KOPT-K1 (cell line): ENCODE data around the gene SNAI3.
"Not testable (repeated sequence)": the region's sequence is repeated elsewhere in the genome, so short reads cannot be mapped to it uniquely, and the experiment has no call there.

Experiments used
- H3K27ac ChIP-seq: fragments of 200-600 bp; sonication (generic); 2 replicates; pipeline ENCODE4 v1.5.1; 2016; ENCODE audit warnings: antibody characterized with exemption, mild to moderate bottlenecking, low read depth, low read length; ENCODE audit not compliant: poor library complexity, severe bottlenecking
- H3K36me3 ChIP-seq: fragments of 200-600 bp; sonication (generic); 2 replicates; pipeline ENCODE4 v1.5.1; 2017; ENCODE audit warnings: antibody characterized with exemption, mild to moderate bottlenecking, low read length, moderate library complexity; ENCODE audit not compliant: insufficient read depth
- H3K9me3 ChIP-seq: fragments of 200-600 bp; sonication (generic); 2 replicates; pipeline ENCODE4 v1.5.1; 2017; ENCODE audit warnings: antibody characterized with exemption, low read length, mild to moderate bottlenecking; ENCODE audit not compliant: insufficient read depth, poor library complexity, severe bottlenecking

The SNAI3 gene

DNA sequence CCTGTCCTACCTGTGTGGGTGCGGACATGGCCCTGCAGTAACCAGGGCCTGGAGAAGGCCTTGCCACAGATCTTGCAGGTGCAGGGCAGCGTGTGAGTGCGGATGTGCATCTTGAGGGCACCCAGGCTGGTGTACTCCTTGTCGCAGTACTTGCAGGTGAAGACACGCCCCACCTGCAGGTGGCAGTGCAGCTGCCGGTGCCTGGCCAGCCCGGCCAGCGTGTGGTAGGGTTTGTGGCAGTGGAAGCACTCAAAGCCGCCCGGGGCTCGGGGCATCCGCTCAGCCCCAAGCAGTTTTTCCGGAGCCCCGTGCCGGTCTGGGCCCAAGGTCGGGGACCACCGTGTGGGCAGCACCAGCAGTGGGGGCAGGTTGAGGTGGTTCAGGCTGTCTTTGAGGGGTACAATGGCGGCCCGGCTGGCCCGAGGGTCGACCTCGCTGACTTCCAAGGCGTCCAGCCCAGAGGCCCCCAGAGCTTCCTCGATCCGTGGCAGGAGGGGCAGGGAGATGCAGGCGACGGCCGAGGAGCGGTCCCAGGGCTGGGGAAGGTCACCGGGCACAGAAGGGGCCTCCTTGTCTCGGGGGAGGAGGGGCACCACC is 5.1 kb downstream of the SNAI3 start:
- no peaks in the 10 kb centered on the region for H3K9me3 ChIP-seq
- H3K27ac ChIP-seq, result peak overlapping the region; percentile 45
- no peaks in the 10 kb centered on the region for H3K36me3 ChIP-seq

DNA sequence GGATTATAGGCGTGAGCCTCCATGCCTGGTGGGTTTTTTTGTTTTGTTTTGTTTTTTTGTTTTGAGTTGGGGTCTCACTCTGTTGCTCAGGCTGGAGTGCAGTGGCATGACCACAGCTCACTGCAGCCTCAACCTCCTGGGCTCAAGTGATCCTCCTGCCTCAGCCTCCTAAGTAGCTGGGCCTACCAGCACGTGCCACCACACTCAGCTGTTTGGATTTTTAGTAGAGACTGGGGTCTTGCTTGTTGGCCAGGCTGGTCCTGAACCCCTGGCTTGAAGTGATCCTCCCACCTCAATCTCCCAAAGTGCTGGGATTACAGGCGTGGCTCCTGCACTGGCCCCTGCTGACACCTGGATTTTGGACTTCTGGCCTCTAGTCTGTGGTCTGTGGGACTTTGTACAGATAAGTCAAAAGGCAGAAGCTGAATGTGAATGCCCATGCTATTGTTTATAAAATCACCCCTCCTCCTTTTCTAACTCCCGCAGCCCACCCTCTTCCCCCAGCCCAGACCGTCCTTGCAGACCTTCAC is 5.7 kb downstream of the SNAI3 start:
- Histone ChIP-seq H3K27ac (no peak overlapping the region), H3K9me3 (no peaks in the 10 kb centered on the region), H3K36me3 (no peaks in the 10 kb centered on the region)

DNA sequence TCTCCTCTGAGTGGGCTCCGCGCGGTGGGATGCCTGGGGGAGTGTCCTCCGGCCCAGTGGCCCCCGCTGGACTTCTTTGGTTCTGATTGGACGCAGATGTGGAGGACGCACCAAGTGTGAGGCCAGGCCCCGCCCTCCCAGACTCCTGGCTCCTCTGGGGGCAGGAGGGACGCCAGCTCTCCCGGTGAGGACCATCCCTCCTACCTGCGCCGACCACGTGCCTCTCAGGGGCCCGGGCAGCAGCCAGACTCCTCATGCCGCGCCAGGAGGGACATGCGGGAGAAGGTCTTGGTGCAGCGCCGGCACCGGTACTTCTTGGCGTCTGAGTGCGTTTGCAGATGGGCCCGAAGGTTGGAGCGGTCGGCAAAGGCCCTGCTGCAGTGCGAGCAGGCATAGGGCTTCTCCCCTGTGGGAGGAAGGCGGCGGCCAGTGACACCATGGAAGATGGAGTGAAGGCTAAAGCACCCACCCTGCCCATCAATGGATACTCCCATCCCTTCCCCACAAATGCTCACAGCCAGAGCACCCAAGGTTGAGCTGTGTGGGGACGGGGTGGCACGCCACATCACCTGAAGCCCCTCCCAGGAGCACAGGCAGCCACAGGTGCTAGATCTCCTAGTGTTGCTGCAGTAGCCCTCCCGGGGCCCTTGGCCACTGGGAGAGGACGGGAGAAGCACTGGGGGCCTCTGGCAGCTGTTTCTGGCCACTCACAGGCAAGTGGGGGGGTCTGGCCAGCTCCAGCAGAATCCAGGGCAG is 7.9 kb downstream of the SNAI3 start:
- Histone ChIP-seq H3K36me3 (no peaks in the 10 kb centered on the region), H3K27ac (no peak overlapping the region), H3K9me3 (no peaks in the 10 kb centered on the region)

DNA sequence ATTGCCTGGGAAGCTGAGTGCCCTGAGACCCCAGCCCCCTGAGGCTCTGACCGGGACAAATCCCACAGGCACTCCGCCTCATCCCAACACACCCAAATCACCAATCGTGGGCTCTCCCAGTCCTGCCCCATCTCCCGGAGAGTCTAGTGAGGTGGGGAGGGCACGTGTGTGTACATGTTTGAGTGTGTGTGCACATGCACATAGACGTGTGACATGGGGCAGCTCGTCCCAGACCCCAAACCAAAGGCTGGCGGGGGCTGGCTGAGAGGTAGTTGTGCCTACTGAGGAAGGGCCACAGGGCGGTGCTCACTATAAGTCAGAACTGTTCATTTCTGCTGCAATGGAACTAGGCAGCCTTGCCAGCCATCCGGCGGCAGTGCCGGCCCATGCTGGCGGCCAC is 8.6 kb downstream of the SNAI3 start:
- Histone ChIP-seq H3K36me3 (no peaks in the 10 kb centered on the region), H3K27ac (no peak overlapping the region), H3K9me3 (no peaks in the 10 kb centered on the region)

DNA sequence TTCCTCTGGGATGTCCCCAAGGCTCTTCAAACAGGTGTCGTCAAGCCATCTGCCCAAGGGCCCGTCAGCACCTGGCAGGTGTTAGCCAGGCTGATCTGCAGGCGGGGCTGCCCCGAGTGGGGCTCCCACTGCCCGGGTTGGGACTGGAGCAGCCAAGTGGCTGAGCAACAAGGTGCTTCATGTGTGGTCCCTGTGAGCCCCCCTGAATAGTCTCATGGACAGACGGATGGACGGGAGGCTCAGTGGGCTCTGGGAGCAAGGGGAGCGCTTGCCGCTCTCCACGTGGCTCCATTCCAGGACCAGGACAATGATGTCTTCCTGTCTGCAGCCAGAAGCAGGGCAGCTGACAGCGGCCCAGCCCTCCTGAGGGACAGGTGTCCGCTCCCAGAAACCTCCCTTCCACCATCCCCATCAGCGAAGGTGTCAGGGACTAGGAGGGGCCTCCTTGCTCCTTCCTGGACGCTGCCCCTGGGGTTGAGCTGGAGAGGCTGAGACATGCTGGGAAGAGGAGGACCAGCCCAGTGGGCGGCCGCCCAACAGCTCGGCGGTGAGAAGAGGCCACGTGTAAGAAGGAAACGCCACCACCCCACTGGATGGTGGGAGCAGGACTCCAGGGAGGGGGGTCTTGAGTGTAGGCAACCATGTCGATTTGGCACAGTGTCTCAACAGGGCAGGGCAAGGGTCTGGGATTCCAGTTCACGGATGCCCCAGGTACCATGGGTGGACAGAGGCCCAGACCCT is 9.6 kb downstream of the SNAI3 start:
- Histone ChIP-seq H3K9me3 (no peaks in the 10 kb centered on the region), H3K36me3 (no peaks in the 10 kb centered on the region), H3K27ac (no peak overlapping the region)

DNA sequence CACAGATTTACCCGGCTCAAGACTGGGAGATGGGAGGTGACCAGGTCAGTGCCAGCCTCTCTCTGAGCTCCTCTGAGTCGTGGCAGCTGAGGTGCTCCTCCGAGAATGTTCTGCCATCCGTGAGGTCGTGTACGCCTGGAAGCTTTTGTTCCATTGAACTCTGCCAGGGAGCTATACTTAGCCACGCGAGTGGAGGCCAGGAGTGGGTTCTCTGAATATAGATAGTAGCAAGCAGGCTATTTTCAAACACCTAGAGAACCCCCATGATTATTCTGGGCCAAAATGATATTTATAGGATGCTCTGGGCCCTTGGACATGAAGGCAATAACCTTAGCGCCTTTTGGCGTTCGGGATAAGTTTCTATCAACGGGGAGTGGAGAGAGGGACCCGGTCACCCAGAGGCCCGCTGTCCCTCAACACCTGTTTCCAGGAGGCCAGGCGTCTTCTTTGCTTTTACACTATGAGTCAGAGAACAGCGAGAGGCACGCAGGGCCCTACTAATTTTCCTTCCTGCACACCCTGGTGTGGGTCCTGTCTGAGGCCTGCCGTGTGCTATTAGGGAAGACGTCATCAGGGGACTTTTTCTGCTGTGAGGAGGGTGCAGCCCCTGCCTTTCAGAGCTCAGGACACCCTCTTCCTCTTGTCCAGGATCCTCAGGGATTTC is 12.5 kb downstream of the SNAI3 start:
- no peaks in the 10 kb centered on the region for H3K36me3 ChIP-seq
- H3K9me3 ChIP-seq, result no peaks in the 10 kb centered on the region
- H3K27ac ChIP-seq, result no peak overlapping the region

DNA sequence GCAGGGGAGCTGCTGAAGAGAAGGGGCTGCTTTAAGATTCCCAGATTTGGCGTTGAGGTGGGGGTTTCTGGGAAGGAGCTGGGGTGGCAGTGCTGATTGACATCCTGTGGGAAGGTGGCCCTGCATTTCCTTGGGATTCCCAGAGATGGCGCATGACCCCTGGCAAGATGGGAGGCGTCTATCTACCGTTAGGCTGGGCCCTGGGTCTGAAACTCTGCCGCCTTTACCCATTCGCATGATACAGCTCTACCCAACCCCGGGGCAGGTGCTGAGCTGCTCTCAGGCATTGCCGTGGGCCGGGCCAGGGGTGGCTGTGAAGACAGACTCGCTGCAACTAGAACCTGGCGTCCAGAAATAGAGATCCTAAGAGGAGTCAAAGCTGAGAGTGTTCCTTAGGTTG is 13.5 kb downstream of the SNAI3 start:
- H3K36me3 ChIP-seq, result no peaks in the 10 kb centered on the region
- no peak overlapping the region for H3K27ac ChIP-seq
- no peaks in the 10 kb centered on the region for H3K9me3 ChIP-seq

DNA sequence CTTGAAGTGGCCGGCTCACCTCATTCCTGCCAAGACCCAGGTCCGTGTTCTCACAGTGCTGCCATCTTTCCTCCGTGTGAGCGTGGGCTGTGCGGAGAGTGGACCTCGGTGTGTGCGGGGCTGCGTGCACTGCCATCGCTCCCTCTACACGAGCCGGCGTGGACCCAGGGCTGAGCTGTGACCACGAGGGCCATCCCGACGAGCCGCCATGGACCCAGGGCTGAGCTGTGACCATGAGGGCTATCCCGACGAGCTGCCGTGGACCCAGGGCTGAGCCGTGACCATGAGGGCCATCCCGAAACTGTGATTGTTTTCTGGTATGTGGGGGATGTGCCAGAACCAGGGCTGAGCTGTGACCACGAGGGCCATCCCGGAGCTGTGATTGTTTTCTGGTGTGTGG is 14.5 kb downstream of the SNAI3 start:
- no peaks in the 10 kb centered on the region for H3K36me3 ChIP-seq
- H3K9me3 ChIP-seq, result no peaks in the 10 kb centered on the region
- no peak overlapping the region for H3K27ac ChIP-seq

DNA sequence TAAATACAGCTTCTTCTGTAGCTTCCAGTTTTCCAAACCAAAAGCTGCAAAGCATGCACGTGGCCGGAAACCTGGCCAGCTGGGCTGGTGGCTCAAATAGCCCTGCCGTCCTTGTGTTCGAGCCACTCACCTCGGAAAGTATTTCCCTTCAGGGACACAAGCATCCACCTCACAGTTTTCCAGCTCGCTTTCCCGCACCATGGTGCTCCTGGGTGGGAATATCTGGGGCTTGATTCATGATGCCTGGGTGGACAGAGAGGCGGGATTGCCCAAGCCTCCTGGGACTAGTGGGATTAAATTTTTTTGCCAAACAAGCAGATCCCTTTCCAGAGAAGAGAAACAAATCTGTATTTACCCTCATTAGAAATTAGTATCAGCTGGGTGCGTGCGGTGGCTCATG is 16.3 kb downstream of the SNAI3 start:
- no peaks in the 10 kb centered on the region for H3K9me3 ChIP-seq
- no peaks in the 10 kb centered on the region for H3K36me3 ChIP-seq
- no peak overlapping the region for H3K27ac ChIP-seq

DNA sequence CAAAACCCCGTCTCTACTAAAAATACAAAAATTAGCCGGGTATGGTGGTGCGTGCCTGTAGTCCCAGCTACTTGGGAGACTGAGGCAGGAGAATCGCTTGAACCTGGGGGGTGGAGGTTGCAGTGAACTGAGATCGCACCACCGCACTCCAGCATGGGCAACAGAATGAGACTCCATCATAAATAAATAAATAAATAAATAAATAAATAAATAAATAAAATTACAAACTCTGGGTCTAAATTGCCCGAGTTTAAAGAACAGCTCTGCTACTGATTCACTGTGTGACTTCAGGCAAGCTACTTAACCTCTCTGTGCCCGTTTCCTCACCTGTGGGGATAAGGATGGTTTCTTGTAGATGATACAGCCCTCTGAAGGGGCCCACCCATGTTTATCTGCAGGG is 16.8 kb downstream of the SNAI3 start:
- H3K9me3 ChIP-seq, H3K27ac ChIP-seq, H3K36me3 ChIP-seq: not testable (repeated sequence)

DNA sequence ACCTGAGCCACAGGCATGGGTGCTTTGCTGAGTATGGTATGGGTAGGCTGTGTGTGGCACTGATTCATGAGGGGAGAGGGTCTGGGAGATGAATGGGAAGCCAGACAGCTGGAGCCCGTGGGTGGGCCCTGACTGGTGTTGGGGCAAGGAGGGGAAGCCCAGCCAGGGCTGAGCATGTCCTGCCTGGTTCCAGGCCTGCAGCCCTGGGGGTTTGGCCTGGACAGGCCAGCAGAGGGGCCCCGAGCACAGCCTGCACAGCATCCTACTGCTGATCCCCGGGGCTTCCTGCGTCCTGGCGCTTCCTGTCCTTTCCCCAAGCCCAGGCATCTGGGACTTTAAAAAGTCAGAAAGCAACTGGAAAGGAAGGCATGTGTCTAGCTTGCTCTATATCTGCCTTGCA is 18.8 kb downstream of the SNAI3 start:
- no peaks in the 10 kb centered on the region for H3K9me3 ChIP-seq
- H3K27ac ChIP-seq, result no peak overlapping the region
- H3K36me3 ChIP-seq, result no peaks in the 10 kb centered on the region

DNA sequence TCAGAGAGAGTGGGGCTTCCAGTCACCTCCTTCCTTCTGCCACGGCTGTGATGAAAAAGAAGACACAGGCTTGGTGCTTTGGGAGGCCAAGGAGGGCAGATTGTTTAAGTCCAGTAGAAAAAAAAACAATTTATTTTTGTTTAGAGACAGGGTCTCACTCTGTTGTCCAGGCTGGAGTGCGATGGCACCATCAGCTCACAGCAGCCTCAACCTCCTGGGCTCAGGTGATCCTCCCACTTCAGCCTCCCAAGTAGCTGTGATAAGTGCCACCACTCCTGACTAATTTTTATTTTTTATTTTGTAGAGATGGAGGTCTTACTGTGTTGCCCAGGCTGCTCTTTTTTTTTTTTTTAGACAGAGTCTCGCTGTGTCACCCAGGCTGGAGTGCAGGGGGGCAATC is 20.7 kb downstream of the SNAI3 start:
- H3K36me3 ChIP-seq, result no peaks in the 10 kb centered on the region
- no peaks in the 10 kb centered on the region for H3K9me3 ChIP-seq
- no peak overlapping the region for H3K27ac ChIP-seq

DNA sequence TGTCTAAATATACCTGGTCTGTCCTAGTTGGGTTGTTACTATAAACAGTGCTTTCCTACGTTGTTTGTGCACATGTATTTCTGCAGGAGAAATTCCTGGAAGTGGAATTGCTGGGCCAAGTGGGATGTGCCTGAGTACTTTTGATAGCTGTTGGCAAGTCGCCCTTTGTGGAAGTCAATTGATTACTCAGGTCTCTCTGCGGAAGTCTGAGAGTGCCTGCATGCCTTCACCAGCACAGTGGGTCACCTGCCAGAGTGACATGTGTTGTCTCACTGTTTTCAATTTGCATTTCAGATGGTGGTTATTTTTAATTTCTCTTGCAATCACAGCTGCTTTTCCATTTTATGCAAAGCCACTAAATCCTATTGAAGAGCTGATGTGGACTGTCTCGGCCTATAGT is 21.2 kb downstream of the SNAI3 start:
- no peaks in the 10 kb centered on the region for H3K9me3 ChIP-seq
- H3K27ac ChIP-seq, result no peak overlapping the region
- H3K36me3 ChIP-seq, result 0 out of 2 replicates have a peak, but pooled peaks cover under 1% of the 10 kb centered on the region

DNA sequence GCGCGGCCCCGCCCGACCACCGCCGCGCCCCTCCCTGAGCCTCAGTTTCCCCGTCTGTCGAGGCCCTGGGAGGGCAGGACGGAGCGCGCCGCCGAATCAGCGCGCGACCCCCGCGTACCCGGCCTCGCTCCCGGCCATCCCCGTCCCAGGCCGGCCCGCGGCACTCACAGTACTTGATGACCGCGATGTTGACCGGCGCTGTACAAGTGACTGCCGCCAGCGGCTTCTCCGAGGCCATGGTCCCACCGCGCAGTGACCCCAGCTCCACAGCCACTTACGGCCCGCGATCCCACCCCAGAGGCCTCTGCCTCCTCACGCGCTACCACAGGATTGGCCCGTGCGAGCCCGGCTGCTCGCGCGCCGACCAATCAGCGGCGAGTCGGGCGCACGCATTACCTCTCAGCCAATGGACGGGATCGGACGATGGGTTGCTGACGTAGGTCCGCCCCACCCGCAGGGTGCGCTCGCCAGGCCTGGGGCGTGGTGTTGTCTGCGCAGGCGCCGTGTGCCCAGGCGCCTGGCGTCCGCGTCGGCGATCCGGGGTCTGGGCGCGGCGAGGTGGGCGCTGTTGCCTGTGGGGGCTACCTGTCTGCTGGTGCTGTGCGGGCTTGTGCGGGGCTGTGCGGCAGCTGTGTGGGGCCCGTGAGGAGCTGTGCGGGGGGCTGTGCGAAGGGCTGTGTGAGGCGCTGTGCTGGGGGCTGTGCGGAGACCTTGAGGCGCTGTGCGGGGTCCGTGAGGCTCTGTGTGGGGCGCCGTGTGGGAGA is 23.3 kb downstream of the SNAI3 start, which contains the start of gene MVD:
Gene MVD, minus strand, starts transcription at position 249 of the 764 bp plus-strand sequence. Its CDS starts 11 bp downstream, at position 238.
- Histone ChIP-seq H3K36me3 (peaks cover 19% of the 10 kb centered on the region; the same call in 1 of the 2 replicates), H3K27ac (peak within 1 kb of the TSS; percentile 77), H3K9me3 (no peaks in the 10 kb centered on the region)
